Parathyroid adenoma (tissue), 2 donors: ENCODE measurements around the gene CRHR2.

Source experiments
- H2AFZ ChIP-seq: fragments of 300-600 bp; sonication (generic); one replicate; pipeline ENCODE4 v1.7.0; 2017; ENCODE audit warnings: antibody characterized with exemption, mild to moderate bottlenecking
- H3K27ac ChIP-seq: fragments of 300-600 bp; sonication (generic); one replicate; pipeline ENCODE4 v1.7.0; 2017
- H3K27me3 ChIP-seq: fragments of 300-600 bp; sonication (generic); one replicate; pipeline ENCODE4 v1.7.0; 2017; ENCODE audit warnings: low read length; ENCODE audit not compliant: control insufficient read depth, insufficient read depth
- H3K36me3 ChIP-seq: fragments of 300-600 bp; sonication (generic); one replicate; pipeline ENCODE4 v1.7.0; 2017; ENCODE audit warnings: low read length; ENCODE audit not compliant: control insufficient read depth, insufficient read depth
- H3K4me1 ChIP-seq: fragments of 300-600 bp; sonication (generic); one replicate; pipeline ENCODE4 v1.7.0; 2017; ENCODE audit warnings: control low read depth
- H3K4me2 ChIP-seq: fragments of 300-600 bp; sonication (generic); one replicate; pipeline ENCODE4 v1.7.0; 2017; ENCODE audit warnings: low read length
- H3K4me3 ChIP-seq: fragments of 300-600 bp; sonication (generic); one replicate; pipeline ENCODE4 v1.7.0; 2017; ENCODE audit warnings: low read depth, low read length
- H3K79me2 ChIP-seq: fragments of 300-600 bp; sonication (generic); one replicate; pipeline ENCODE4 v1.7.0; 2017; ENCODE audit warnings: control low read depth
- H3K9ac ChIP-seq: fragments of 300-600 bp; sonication (generic); one replicate; pipeline ENCODE4 v1.7.0; 2017; ENCODE audit warnings: mild to moderate bottlenecking
- H3K9me3 ChIP-seq: fragments of 300-600 bp; sonication (generic); one replicate; pipeline ENCODE4 v1.7.0; 2017; ENCODE audit warnings: low read length; ENCODE audit not compliant: control insufficient read depth
- CTCF ChIP-seq: fragments of 300-600 bp; sonication (generic); IDR thresholded peaks from one replicate; pipeline ENCODE4 v1.7.0; 2017; ENCODE audit warnings: antibody characterized with exemption, mild to moderate bottlenecking
- donor health status: primary hyperparathyroidism.

Gene CRHR2

GRCh38 chr7:30714129-30714528, 31.9 kb upstream of the CRHR2 start:
- Histone ChIP-seq H3K27me3 (no peaks in the 10 kb centered on the region), H3K27ac (no peak overlapping the region), H3K79me2 (no peaks in the 10 kb centered on the region), H2AFZ (no peak overlapping the region), H3K4me3 (no peak overlapping the region), H3K9ac (no peak overlapping the region), H3K4me1 (no peaks in the 10 kb centered on the region), H3K36me3 (no peaks in the 10 kb centered on the region), H3K9me3 (no peaks in the 10 kb centered on the region), H3K4me2 (no peak overlapping the region)
- TF ChIP-seq CTCF: no peak

- Histone ChIP-seq H3K79me2 (no peaks in the 10 kb centered on the region), H3K27me3 (no peaks in the 10 kb centered on the region), H3K4me3 (no peak overlapping the region), H3K36me3 (no peaks in the 10 kb centered on the region), H3K4me2 (no peak overlapping the region), H3K27ac (no peak overlapping the region), H2AFZ (no peak overlapping the region), H3K9me3 (no peaks in the 10 kb centered on the region), H3K9ac (no peak overlapping the region), H3K4me1 (no peaks in the 10 kb centered on the region)
- TF ChIP-seq CTCF: no peak
Observed at GRCh38 chr7:30713392-30713791, 31.1 kb upstream of the CRHR2 start.

- Histone ChIP-seq H3K27ac (no peak overlapping the region), H3K27me3 (no peaks in the 10 kb centered on the region), H3K9me3 (no peaks in the 10 kb centered on the region), H3K79me2 (no peaks in the 10 kb centered on the region), H3K4me3 (no peak overlapping the region), H3K4me2 (no peak overlapping the region), H2AFZ (no peak overlapping the region), H3K36me3 (no peaks in the 10 kb centered on the region), H3K4me1 (no peaks in the 10 kb centered on the region), H3K9ac (no peak overlapping the region)
- no peak for TF ChIP-seq CTCF
Observed at GRCh38 chr7:30710669-30711068, 28.4 kb upstream of the CRHR2 start.

GRCh38 chr7:30709549-30709948, 27.3 kb upstream of the CRHR2 start:
- Histone ChIP-seq H2AFZ (no peak overlapping the region), H3K4me1 (no peaks in the 10 kb centered on the region), H3K27me3 (no peaks in the 10 kb centered on the region), H3K79me2 (no peaks in the 10 kb centered on the region), H3K4me2 (no peak overlapping the region), H3K27ac (no peak overlapping the region), H3K36me3 (no peaks in the 10 kb centered on the region), H3K9ac (no peak overlapping the region), H3K9me3 (no peaks in the 10 kb centered on the region), H3K4me3 (no peak overlapping the region)
- no peak for TF ChIP-seq CTCF

GRCh38 chr7:30708983-30709382, 26.7 kb upstream of the CRHR2 start:
- Histone ChIP-seq H3K9ac (no peak overlapping the region), H3K4me1 (no peaks in the 10 kb centered on the region), H3K4me3 (no peak overlapping the region), H3K9me3 (no peaks in the 10 kb centered on the region), H3K4me2 (no peak overlapping the region), H2AFZ (no peak overlapping the region), H3K27ac (no peak overlapping the region), H3K27me3 (no peaks in the 10 kb centered on the region), H3K36me3 (no peaks in the 10 kb centered on the region), H3K79me2 (no peaks in the 10 kb centered on the region)
- no peak for TF ChIP-seq CTCF
